GM12878 (cell line): ENCODE data around the gene PAF1. TPM values are rescaled to one million over a fixed set of nuclear protein-coding genes. Genes with fewer than 3 reads are reported as not detected.

Experiments
- ASH2L ChIP-seq: fragments of 300-600, 200-600 bp; sonication (generic); IDR thresholded peaks from 2 replicates; pipeline ENCODE4 v1.6.1; 2017; ENCODE audit warnings: low read depth, mild to moderate bottlenecking, borderline replicate concordance
- FOXK2 ChIP-seq: fragments of 450-650 bp; IDR thresholded peaks from 2 replicates; pipeline ENCODE4 v1.6.1; 2017; ENCODE audit warnings: mild to moderate bottlenecking, moderate library complexity
- FOXM1 ChIP-seq: IDR thresholded peaks from 2 replicates; pipeline ENCODE4 v1.6.1; 2012; ENCODE audit warnings: low read depth, mild to moderate bottlenecking, inconsistent platforms, low read length, moderate library complexity
- GABPA ChIP-seq: IDR thresholded peaks from 2 replicates; pipeline ENCODE4 v1.6.1; 2014; ENCODE audit warnings: antibody characterized with exemption, low read depth, mild to moderate bottlenecking, inconsistent platforms
- MEF2B ChIP-seq: fragments of 450-650 bp; IDR thresholded peaks from 2 replicates; pipeline ENCODE4 v1.6.1; 2018; ENCODE audit warnings: mild to moderate bottlenecking, moderate library complexity; ENCODE audit not compliant: partially characterized antibody, poor library complexity, severe bottlenecking
- MYC ChIP-seq: IDR thresholded peaks from 2 replicates; pipeline ENCODE4 v1.6.1; 2011; ENCODE audit warnings: mild to moderate bottlenecking, low read length, moderate library complexity, inconsistent platforms; ENCODE audit not compliant: insufficient read depth, insufficient replicate concordance, insufficient read length, severe bottlenecking
- NFXL1 ChIP-seq: fragments of 450-650 bp; IDR thresholded peaks from 2 replicates; pipeline ENCODE4 v1.6.1; 2017; ENCODE audit warnings: antibody characterized with exemption, mild to moderate bottlenecking, borderline replicate concordance
- SMAD5 ChIP-seq: IDR thresholded peaks from 2 replicates; pipeline ENCODE4 v1.6.1; 2016; ENCODE audit warnings: antibody characterized with exemption, low read depth
- SUPT20H ChIP-seq: IDR thresholded peaks from 2 replicates; pipeline ENCODE4 v1.6.1; 2011; ENCODE audit warnings: low read depth, mild to moderate bottlenecking, low read length, moderate library complexity, borderline replicate concordance; ENCODE audit not compliant: control insufficient read depth
- YY1 ChIP-seq: IDR thresholded peaks from 2 replicates; pipeline ENCODE4 v1.6.1; 2011; ENCODE audit warnings: low read depth, mild to moderate bottlenecking, low read length
- polyA plus RNA-seq, 11 experiments: library from polyadenylated mRNA; depleted of rRNA in 4 of 11; unstranded in 6 of 11; stranded (reverse) in 5 of 11; fragments of >200 nt; fragmentation: Nextera tagmentation in 4 of 11; fragmentation: Illumina TruSeq in 1 of 11; extraction: Ambion mirVana in 4 of 11; extraction: Trizol in 1 of 11; gene quantifications; 1 replicate in 1 of 11; 2 replicates in 10 of 11; pipeline versions ENCODE4 v1.2.1 to v1.2.3, GENCODE V29; 2011 to 2016; ENCODE audit warnings: inconsistent platforms in 2 of 11, missing spikeins in 2 of 11, low read depth in 1 of 11
- total RNA-seq, 4 experiments: library from RNA; depleted of rRNA in 3 of 4; stranded (reverse); fragments of >200 nt in 3 of 4; fragmentation: Illumina TruSeq in 1 of 4; extraction: Trizol in 1 of 4; gene quantifications; 2 replicates each; pipeline versions ENCODE4 v1.2.1 to v1.2.3, GENCODE V29; 2013 to 2021
- TF ChIP-seq, protein P1 (sequence below): fragments of 450-650 bp; IDR thresholded peaks from 2 replicates; pipeline ENCODE4 v1.6.1; 2016; ENCODE audit warnings: mild to moderate bottlenecking, moderate library complexity, borderline replicate concordance
- TF ChIP-seq, protein P2 (sequence below): IDR thresholded peaks from 2 replicates; pipeline ENCODE4 v1.6.1; 2011; ENCODE audit warnings: low read depth, low read length, improper control_type of control experiment, borderline replicate concordance
- TF ChIP-seq, protein P3 (sequence below): IDR thresholded peaks from 2 replicates; pipeline ENCODE4 v1.6.1; 2011; ENCODE audit warnings: borderline replicate concordance, low read depth, mild to moderate bottlenecking, moderate library complexity, low read length; ENCODE audit not compliant: insufficient read depth, poor library complexity, severe bottlenecking
- TF ChIP-seq, protein P4 (sequence below): IDR thresholded peaks from 2 replicates; pipeline ENCODE4 v1.6.1; 2012; ENCODE audit warnings: mild to moderate bottlenecking, low read depth, low read length
- TF ChIP-seq, protein P5 (sequence below): IDR thresholded peaks from 2 replicates; pipeline ENCODE4 v1.6.1; 2012; ENCODE audit warnings: low read length, inconsistent platforms

Gene PAF1
- total and polyA plus RNA-seq, 10 of the 15 experiments (the other 5 are each of a cell fraction or from before 2014, with no cell fraction given): 1.7 to 45.8 (median 39.6) TPM

DNA sequence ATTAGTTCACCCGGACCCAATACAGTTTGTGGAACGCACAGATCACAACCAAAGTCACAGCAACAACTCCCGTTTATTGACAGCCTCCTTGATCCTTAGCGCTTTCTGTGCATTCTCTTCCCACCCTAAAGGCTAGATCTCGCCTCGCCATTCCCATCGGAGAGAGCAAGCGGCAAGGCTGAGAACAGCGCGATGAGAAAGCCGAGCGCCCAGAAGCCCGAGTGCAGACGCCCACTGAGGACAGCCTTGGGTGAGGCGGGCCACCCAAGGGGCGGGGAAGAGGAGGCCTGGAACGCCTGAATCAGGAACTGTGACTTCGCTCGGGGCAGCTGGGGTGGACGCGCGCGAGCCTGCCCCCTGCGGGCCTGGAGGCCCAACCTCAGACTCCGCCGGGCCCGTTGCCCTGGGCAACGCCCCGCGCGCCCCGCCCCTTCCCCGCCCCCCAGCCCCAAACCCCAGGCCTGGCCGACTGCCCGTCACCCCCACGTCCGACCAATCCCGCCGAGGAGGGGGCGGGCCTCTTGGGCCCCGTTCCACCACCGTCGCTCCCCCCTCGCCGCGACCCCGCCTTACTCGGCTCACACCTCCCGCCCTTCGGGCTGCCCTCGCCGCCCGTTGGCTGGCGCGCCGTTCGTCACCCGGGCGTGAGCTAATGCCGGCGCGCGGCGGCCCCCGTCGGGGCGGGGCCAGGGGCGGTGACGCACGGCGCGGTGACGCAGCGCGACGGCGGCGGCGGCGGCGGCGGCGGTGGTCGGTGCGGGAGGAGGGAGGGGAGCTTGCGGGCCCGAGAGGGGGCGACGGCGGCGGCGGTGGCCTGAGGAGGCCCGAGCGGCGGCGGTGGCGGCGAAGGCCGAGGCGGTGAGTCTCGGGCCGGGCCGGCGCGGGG is 48.9 kb downstream of the PAF1 start, which contains the start of gene SAMD4B (continued):
- TF ChIP-seq, protein P1, sequence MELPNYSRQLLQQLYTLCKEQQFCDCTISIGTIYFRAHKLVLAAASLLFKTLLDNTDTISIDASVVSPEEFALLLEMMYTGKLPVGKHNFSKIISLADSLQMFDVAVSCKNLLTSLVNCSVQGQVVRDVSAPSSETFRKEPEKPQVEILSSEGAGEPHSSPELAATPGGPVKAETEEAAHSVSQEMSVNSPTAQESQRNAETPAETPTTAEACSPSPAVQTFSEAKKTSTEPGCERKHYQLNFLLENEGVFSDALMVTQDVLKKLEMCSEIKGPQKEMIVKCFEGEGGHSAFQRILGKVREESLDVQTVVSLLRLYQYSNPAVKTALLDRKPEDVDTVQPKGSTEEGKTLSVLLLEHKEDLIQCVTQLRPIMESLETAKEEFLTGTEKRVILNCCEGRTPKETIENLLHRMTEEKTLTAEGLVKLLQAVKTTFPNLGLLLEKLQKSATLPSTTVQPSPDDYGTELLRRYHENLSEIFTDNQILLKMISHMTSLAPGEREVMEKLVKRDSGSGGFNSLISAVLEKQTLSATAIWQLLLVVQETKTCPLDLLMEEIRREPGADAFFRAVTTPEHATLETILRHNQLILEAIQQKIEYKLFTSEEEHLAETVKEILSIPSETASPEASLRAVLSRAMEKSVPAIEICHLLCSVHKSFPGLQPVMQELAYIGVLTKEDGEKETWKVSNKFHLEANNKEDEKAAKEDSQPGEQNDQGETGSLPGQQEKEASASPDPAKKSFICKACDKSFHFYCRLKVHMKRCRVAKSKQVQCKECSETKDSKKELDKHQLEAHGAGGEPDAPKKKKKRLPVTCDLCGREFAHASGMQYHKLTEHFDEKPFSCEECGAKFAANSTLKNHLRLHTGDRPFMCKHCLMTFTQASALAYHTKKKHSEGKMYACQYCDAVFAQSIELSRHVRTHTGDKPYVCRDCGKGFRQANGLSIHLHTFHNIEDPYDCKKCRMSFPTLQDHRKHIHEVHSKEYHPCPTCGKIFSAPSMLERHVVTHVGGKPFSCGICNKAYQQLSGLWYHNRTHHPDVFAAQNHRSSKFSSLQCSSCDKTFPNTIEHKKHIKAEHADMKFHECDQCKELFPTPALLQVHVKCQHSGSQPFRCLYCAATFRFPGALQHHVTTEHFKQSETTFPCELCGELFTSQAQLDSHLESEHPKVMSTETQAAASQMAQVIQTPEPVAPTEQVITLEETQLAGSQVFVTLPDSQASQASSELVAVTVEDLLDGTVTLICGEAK: peak; percentile 77
- TF ChIP-seq MYC (no peak), FOXK2 (no peak; the same call in 1 of the 2 replicates), SMAD5 (peak; percentile 92), FOXM1 (no peak), YY1 (peak; percentile 81), ASH2L (no peak), SUPT20H (no peak), NFXL1 (no peak), GABPA (peak; percentile 83), MEF2B (peak; percentile 50)
- TF ChIP-seq, protein P2, sequence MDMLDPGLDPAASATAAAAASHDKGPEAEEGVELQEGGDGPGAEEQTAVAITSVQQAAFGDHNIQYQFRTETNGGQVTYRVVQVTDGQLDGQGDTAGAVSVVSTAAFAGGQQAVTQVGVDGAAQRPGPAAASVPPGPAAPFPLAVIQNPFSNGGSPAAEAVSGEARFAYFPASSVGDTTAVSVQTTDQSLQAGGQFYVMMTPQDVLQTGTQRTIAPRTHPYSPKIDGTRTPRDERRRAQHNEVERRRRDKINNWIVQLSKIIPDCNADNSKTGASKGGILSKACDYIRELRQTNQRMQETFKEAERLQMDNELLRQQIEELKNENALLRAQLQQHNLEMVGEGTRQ: peak; percentile 68
- TF ChIP-seq, protein P3, sequence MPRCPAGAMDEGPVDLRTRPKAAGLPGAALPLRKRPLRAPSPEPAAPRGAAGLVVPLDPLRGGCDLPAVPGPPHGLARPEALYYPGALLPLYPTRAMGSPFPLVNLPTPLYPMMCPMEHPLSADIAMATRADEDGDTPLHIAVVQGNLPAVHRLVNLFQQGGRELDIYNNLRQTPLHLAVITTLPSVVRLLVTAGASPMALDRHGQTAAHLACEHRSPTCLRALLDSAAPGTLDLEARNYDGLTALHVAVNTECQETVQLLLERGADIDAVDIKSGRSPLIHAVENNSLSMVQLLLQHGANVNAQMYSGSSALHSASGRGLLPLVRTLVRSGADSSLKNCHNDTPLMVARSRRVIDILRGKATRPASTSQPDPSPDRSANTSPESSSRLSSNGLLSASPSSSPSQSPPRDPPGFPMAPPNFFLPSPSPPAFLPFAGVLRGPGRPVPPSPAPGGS: no peak
- TF ChIP-seq, protein P4, sequence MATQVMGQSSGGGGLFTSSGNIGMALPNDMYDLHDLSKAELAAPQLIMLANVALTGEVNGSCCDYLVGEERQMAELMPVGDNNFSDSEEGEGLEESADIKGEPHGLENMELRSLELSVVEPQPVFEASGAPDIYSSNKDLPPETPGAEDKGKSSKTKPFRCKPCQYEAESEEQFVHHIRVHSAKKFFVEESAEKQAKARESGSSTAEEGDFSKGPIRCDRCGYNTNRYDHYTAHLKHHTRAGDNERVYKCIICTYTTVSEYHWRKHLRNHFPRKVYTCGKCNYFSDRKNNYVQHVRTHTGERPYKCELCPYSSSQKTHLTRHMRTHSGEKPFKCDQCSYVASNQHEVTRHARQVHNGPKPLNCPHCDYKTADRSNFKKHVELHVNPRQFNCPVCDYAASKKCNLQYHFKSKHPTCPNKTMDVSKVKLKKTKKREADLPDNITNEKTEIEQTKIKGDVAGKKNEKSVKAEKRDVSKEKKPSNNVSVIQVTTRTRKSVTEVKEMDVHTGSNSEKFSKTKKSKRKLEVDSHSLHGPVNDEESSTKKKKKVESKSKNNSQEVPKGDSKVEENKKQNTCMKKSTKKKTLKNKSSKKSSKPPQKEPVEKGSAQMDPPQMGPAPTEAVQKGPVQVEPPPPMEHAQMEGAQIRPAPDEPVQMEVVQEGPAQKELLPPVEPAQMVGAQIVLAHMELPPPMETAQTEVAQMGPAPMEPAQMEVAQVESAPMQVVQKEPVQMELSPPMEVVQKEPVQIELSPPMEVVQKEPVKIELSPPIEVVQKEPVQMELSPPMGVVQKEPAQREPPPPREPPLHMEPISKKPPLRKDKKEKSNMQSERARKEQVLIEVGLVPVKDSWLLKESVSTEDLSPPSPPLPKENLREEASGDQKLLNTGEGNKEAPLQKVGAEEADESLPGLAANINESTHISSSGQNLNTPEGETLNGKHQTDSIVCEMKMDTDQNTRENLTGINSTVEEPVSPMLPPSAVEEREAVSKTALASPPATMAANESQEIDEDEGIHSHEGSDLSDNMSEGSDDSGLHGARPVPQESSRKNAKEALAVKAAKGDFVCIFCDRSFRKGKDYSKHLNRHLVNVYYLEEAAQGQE: 0 out of 2 replicates have a peak, but pooled peaks have one; percentile 20
- TF ChIP-seq, protein P5, sequence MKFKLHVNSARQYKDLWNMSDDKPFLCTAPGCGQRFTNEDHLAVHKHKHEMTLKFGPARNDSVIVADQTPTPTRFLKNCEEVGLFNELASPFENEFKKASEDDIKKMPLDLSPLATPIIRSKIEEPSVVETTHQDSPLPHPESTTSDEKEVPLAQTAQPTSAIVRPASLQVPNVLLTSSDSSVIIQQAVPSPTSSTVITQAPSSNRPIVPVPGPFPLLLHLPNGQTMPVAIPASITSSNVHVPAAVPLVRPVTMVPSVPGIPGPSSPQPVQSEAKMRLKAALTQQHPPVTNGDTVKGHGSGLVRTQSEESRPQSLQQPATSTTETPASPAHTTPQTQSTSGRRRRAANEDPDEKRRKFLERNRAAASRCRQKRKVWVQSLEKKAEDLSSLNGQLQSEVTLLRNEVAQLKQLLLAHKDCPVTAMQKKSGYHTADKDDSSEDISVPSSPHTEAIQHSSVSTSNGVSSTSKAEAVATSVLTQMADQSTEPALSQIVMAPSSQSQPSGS: no peak
